Tibial nerve (tissue), 4 donors: ENCODE data around the gene DTNB.

Source experiments
- EP300 ChIP-seq, 2 donors: sonication (generic); formaldehyde crosslinking; IDR thresholded peaks; one replicate each; pipeline ENCODE4 v1.6.1; 2017; ENCODE audit warnings: antibody characterized with exemption in 2 of 2, mild to moderate bottlenecking in 1 of 2
- POLR2A ChIP-seq, 2 donors: fragments of 450-650 bp; IDR thresholded peaks; one replicate each; pipeline ENCODE4 v1.6.1; 2017; ENCODE audit warnings: antibody characterized with exemption in 2 of 2, mild to moderate bottlenecking in 2 of 2, moderate library complexity in 2 of 2
- TF ChIP-seq, protein P1 (sequence below), 5 experiments: fragments of 200-600 bp in 3 of 5; fragments of 450-650 bp in 2 of 5; sonication (generic) in 3 of 5; IDR thresholded peaks; one replicate each; pipeline ENCODE4 v1.5.1; 2016 to 2019; ENCODE audit warnings: antibody characterized with exemption in 5 of 5, mild to moderate bottlenecking in 3 of 5, moderate library complexity in 2 of 5

DNA sequence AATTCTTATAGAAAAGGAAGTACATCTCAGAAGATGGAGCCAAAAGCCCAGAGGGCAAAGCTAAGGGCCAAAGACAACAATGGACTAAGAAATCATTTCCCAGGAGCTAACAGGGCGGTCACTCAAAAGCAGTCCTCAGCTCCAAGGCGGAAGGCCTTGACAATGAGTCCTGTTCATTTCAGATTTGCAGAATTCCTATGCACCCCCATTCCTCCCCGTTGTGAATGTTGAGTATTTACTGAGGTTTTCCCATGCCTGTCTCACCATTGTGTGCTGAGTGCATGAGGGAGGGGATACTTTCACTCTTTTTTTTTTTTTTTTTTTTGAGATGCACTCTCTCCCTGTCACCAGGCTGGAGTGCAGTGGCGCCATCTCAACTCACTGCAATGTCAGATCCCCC lies 18.8 kb upstream of the DTNB start:
- TF ChIP-seq POLR2A (IDR thresholded peaks at IDR 0.05): no peak
- TF ChIP-seq, protein P1, sequence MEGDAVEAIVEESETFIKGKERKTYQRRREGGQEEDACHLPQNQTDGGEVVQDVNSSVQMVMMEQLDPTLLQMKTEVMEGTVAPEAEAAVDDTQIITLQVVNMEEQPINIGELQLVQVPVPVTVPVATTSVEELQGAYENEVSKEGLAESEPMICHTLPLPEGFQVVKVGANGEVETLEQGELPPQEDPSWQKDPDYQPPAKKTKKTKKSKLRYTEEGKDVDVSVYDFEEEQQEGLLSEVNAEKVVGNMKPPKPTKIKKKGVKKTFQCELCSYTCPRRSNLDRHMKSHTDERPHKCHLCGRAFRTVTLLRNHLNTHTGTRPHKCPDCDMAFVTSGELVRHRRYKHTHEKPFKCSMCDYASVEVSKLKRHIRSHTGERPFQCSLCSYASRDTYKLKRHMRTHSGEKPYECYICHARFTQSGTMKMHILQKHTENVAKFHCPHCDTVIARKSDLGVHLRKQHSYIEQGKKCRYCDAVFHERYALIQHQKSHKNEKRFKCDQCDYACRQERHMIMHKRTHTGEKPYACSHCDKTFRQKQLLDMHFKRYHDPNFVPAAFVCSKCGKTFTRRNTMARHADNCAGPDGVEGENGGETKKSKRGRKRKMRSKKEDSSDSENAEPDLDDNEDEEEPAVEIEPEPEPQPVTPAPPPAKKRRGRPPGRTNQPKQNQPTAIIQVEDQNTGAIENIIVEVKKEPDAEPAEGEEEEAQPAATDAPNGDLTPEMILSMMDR (IDR thresholded peaks at IDR 0.05): no peak
- TF ChIP-seq EP300 (IDR thresholded peaks at IDR 0.05): no peak
